Tibial nerve (tissue), 4 donors: ENCODE data around the gene TBC1D16. TPM values are rescaled to one million over a fixed set of nuclear protein-coding genes. Genes with fewer than 3 reads are reported as not detected.

ENCODE experiments used
- DNase-seq, 2 donors: peaks; one replicate each; pipeline ENCODE4 v3.0.0-alpha.2; 2019; ENCODE audit warnings: low spot score in 2 of 2
- H3K27ac ChIP-seq, 4 donors: fragments of 200-600 bp; sonication (generic) in 3 of 4; one replicate each; pipeline ENCODE4 v1.5.1; 2017 to 2019; ENCODE audit warnings: mild to moderate bottlenecking in 1 of 4
- H3K27me3 ChIP-seq, 2 donors: fragments of 200-600 bp; sonication (generic) in 1 of 2; one replicate each; pipeline versions ENCODE4 v1.5.1 to v1.6.0; 2017 to 2019
- H3K36me3 ChIP-seq, 3 donors: fragments of 200-600 bp; sonication (generic); one replicate each; pipeline ENCODE4 v1.5.1; 2018 to 2019
- H3K4me1 ChIP-seq, 4 donors: fragments of 200-600 bp; sonication (generic) in 3 of 4; one replicate each; pipeline ENCODE4 v1.5.1; 2017 to 2019
- H3K4me3 ChIP-seq, 4 donors: fragments of 200-600 bp; sonication (generic) in 3 of 4; one replicate each; pipeline ENCODE4 v1.5.1; 2017 to 2019; ENCODE audit warnings: mild to moderate bottlenecking in 1 of 4, moderate library complexity in 1 of 4
- H3K9me3 ChIP-seq, 4 donors: fragments of 200-600 bp; sonication (generic) in 3 of 4; one replicate each; pipeline ENCODE4 v1.5.1; 2017 to 2019
- EP300 ChIP-seq, 2 donors: sonication (generic); formaldehyde crosslinking; IDR thresholded peaks; one replicate each; pipeline ENCODE4 v1.6.1; 2017; ENCODE audit warnings: antibody characterized with exemption in 2 of 2, mild to moderate bottlenecking in 1 of 2
- POLR2A ChIP-seq, 2 donors: fragments of 450-650 bp; IDR thresholded peaks; one replicate each; pipeline ENCODE4 v1.6.1; 2017; ENCODE audit warnings: antibody characterized with exemption in 2 of 2, mild to moderate bottlenecking in 2 of 2, moderate library complexity in 2 of 2
- WGBS, 2 donors: methylation state at CpG; one replicate each; pipeline ENCODE4 v1.1.5; 2018; 5-methylcytosine and 5-hydroxymethylcytosine counted together
- total RNA-seq, 4 donors: library from RNA; depleted of rRNA; stranded (reverse); fragments of >200 nt; gene quantifications; one replicate each; pipeline ENCODE4 v1.1.0, GENCODE V29; 2016
- TF ChIP-seq, protein P1 (sequence below), 5 experiments: fragments of 200-600 bp in 3 of 5; fragments of 450-650 bp in 2 of 5; sonication (generic) in 3 of 5; IDR thresholded peaks; one replicate each; pipeline ENCODE4 v1.5.1; 2016 to 2019; ENCODE audit warnings: antibody characterized with exemption in 5 of 5, mild to moderate bottlenecking in 3 of 5, moderate library complexity in 2 of 5

The TBC1D16 gene
- total RNA-seq, 4 donors from 2014 or later, result 48.3 to 68.4 (median 58.1) TPM

DNA sequence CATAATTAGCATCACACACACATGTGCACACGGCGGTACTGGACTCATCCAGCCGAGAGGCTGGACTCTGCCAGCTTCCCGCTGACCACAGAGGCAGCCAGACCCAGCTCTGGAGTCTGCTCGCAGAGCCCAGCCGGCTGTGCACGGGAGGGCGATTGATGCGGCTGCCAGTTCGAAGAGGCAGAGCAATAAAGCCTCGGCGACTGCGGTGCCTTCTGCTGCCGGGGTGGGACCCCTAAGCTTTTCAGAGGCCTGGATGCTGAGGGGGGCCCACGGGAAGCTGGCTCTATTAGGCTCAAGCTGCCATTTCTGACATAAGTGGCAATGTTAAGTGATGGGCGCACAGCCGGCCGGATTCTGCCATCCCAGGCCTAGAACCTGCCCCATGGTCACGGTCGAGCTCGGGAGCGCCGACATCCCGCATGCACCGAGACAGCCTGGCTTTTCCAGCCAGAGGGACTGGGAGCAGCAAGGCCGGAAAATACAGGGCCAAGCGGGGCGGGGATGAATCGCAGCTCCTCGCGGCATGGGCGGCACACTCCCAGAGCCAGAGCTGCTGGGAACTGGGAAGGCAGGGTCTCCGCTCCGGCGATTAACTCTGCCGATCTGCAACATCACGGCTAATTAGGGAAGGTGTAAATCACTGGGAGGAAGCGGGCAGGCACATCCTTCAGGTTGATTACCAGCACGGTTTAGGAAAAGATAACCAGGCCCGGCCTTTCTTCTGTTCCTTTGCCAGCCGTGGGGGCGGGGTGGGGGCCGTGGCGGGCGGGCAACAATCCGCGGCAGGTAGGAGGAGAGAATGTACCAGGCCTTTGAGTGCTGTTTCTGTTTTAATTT, 57.7 kb downstream of the TBC1D16 start:
- H3K36me3 ChIP-seq, result peaks cover 0 to 19% (median 0%) of the 10 kb centered on the region in 3 donors
- 85 to 86% methylated on average over 41 to 47 of the region's 47 CpGs for WGBS, 2 donors
- no peak for DNase-seq
- peak overlapping the region in 1 of 4 donors; percentile 13 for H3K27ac ChIP-seq
- peaks cover 0 to 14% (median 0%) of the 10 kb centered on the region in 4 donors for H3K4me1 ChIP-seq
- H3K9me3 ChIP-seq, result no peaks in the 10 kb centered on the region
- TF ChIP-seq, protein P1, sequence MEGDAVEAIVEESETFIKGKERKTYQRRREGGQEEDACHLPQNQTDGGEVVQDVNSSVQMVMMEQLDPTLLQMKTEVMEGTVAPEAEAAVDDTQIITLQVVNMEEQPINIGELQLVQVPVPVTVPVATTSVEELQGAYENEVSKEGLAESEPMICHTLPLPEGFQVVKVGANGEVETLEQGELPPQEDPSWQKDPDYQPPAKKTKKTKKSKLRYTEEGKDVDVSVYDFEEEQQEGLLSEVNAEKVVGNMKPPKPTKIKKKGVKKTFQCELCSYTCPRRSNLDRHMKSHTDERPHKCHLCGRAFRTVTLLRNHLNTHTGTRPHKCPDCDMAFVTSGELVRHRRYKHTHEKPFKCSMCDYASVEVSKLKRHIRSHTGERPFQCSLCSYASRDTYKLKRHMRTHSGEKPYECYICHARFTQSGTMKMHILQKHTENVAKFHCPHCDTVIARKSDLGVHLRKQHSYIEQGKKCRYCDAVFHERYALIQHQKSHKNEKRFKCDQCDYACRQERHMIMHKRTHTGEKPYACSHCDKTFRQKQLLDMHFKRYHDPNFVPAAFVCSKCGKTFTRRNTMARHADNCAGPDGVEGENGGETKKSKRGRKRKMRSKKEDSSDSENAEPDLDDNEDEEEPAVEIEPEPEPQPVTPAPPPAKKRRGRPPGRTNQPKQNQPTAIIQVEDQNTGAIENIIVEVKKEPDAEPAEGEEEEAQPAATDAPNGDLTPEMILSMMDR (IDR thresholded peaks at IDR 0.05), result no peak
- TF ChIP-seq EP300 (IDR thresholded peaks at IDR 0.05) (no peak), POLR2A (IDR thresholded peaks at IDR 0.05) (no peak)
- no peak overlapping the region for H3K4me3 ChIP-seq
- no peaks in the 10 kb centered on the region for H3K27me3 ChIP-seq

GRCh38 chr17:79977161-79977631, 58.5 kb downstream of the TBC1D16 start:
- H3K4me1 ChIP-seq, result peaks cover 0 to 14% (median 0%) of the 10 kb centered on the region in 4 donors
- no peak overlapping the region for H3K27ac ChIP-seq
- H3K9me3 ChIP-seq, result no peaks in the 10 kb centered on the region
- DNase-seq, result no peak
- WGBS, 2 donors, result 89% methylated on average over 17 to 18 of the region's 18 CpGs
- H3K27me3 ChIP-seq, result no peaks in the 10 kb centered on the region
- H3K4me3 ChIP-seq, result no peak overlapping the region
- TF ChIP-seq, protein P1 (IDR thresholded peaks at IDR 0.05), result no peak
- no peak for TF ChIP-seq POLR2A (IDR thresholded peaks at IDR 0.05)
- TF ChIP-seq EP300 (IDR thresholded peaks at IDR 0.05), result no peak
- peaks cover 0 to 24% (median 0%) of the 10 kb centered on the region in 3 donors for H3K36me3 ChIP-seq

DNA sequence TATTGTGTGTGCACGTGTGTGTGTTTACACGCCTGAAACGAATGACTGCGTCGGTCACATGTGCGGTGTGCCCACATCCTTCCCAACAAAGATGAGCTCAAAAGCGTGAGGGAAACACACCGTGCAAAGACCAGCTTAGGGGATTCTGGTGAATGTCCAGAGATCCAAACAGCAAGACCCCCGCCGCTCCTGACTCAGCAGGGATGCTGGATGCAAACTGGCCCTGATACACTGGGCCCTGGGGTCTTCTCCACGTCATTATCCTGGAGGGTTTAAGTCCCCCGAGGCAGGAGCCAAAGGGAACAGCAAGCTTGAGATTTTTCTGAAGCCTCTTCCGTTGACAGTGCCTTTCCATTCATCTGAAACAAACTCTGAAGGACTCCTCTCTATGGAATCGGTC, 59.2 kb downstream of the TBC1D16 start:
- 92% methylated on average over 14 of the region's 14 CpGs for WGBS, 2 donors
- Histone ChIP-seq H3K9me3 (no peaks in the 10 kb centered on the region), H3K27me3 (no peaks in the 10 kb centered on the region), H3K27ac (no peak overlapping the region), H3K36me3 (peaks cover 0 to 32% (median 0%) of the 10 kb centered on the region in 3 donors), H3K4me3 (no peak overlapping the region), H3K4me1 (peaks cover 0 to 14% (median 0%) of the 10 kb centered on the region in 4 donors)
- TF ChIP-seq POLR2A (IDR thresholded peaks at IDR 0.05) (no peak), EP300 (IDR thresholded peaks at IDR 0.05) (no peak)
- TF ChIP-seq, protein P1 (IDR thresholded peaks at IDR 0.05), result no peak
- no peak for DNase-seq

GRCh38 chr17:79975498-79976134, 60.1 kb downstream of the TBC1D16 start:
- Histone ChIP-seq H3K4me1 (peaks cover 0 to 14% (median 0%) of the 10 kb centered on the region in 4 donors), H3K36me3 (peaks cover 0 to 35% (median 0%) of the 10 kb centered on the region in 3 donors), H3K9me3 (no peaks in the 10 kb centered on the region), H3K27me3 (no peaks in the 10 kb centered on the region), H3K4me3 (no peak overlapping the region), H3K27ac (no peak overlapping the region)
- TF ChIP-seq POLR2A (IDR thresholded peaks at IDR 0.05) (no peak), EP300 (IDR thresholded peaks at IDR 0.05) (no peak)
- TF ChIP-seq, protein P1 (IDR thresholded peaks at IDR 0.05), result no peak
- DNase-seq, result no peak
- WGBS, 2 donors, result 90 to 94% methylated on average over 14 to 17 of the region's 20 CpGs
